Measurements from ENCODE around the gene PNPLA7. TPM values are rescaled to one million over a fixed set of nuclear protein-coding genes. Genes with fewer than 3 reads are reported as not detected.
"Not testable (repeated sequence)": the region's sequence is repeated elsewhere in the genome, so short reads cannot be mapped to it uniquely, and the experiment has no call there.

The PNPLA7 gene
- total RNA-seq, 2 experiments from 2014 or later, result 1.5 to 10.2 TPM

GRCh38 chr9:137513136-137513535, 37.1 kb downstream of the PNPLA7 start:
- CTCF ChIA-PET (ENCODE audit: unreplicated experiment); intact Hi-C loops (cut with micrococcal nuclease; ENCODE audit: unreplicated experiment); H2AFZ ChIP-seq (ENCODE audit: low read length); H3K9me2 ChIP-seq (ENCODE audit: insufficient read depth, low read length); H3K4me2 ChIP-seq (ENCODE audit: low read length); H4K20me1 ChIP-seq (ENCODE audit: insufficient read depth, low read length); H3K9me3 ChIP-seq (ENCODE audit: low read length); H3K4me1 ChIP-seq (ENCODE audit: insufficient read depth, low read length, poor library complexity, severe bottlenecking); H3K36me3 ChIP-seq (ENCODE audit: insufficient read depth, low read length); H3K27ac ChIP-seq (ENCODE audit: low read depth, low read length, poor library complexity, severe bottlenecking); H3K79me2 ChIP-seq (ENCODE audit: insufficient read depth, low read depth, low read length); H3K4me3 ChIP-seq (ENCODE audit: low read depth, low read length, poor library complexity, severe bottlenecking); DNase-seq (ENCODE audit: low spot score); BruUV-seq (replicated peaks): not testable (repeated sequence)
- POLR2A ChIA-PET, result interaction anchor here (0.7 kb wide), 1 partner anchor 167 kb away, joined by 3 read pairs; no protein-coding TSS in a partner anchor

GRCh38 chr9:137511758-137512463, 38.3 kb downstream of the PNPLA7 start:
- Histone ChIP-seq H3K4me1 (ENCODE audit: insufficient read depth, low read length, poor library complexity, severe bottlenecking) (no peaks in the 10 kb centered on the region), H3K9me3 (ENCODE audit: low read length) (no peaks in the 10 kb centered on the region), H3K36me3 (ENCODE audit: insufficient read depth, low read length) (no peaks in the 10 kb centered on the region), H3K79me2 (ENCODE audit: insufficient read depth, low read depth, low read length) (no peaks in the 10 kb centered on the region), H3K27ac (ENCODE audit: low read depth, low read length, poor library complexity, severe bottlenecking) (no peak overlapping the region), H3K4me3 (ENCODE audit: low read depth, low read length, poor library complexity, severe bottlenecking) (no peak overlapping the region), H3K4me2 (ENCODE audit: low read length) (no peak overlapping the region), H4K20me1 (ENCODE audit: insufficient read depth, low read length) (no peaks in the 10 kb centered on the region), H3K9me2 (ENCODE audit: insufficient read depth, low read length) (no peaks in the 10 kb centered on the region), H2AFZ (ENCODE audit: low read length) (no peak overlapping the region)
- TF ChIP-seq CTCF (conservative IDR thresholded peaks at IDR 0.05; ENCODE audit: low read length), result no peak
- no peak for TF ChIP-seq EZH2phosphoT487 (IDR thresholded peaks at IDR 0.05; ENCODE audit: borderline replicate concordance, low read depth, low read length)
- POLR2A ChIA-PET, result no interaction called here
- intact Hi-C loops (cut with micrococcal nuclease; ENCODE audit: unreplicated experiment), result no loop called here
- CTCF ChIA-PET (ENCODE audit: unreplicated experiment), result no interaction called here
- no TSS peak for BruUV-seq (replicated peaks)
- no peak for DNase-seq (ENCODE audit: low spot score)

- H3K4me2 ChIP-seq (ENCODE audit: low read length); H3K27ac ChIP-seq (ENCODE audit: low read depth, low read length, poor library complexity, severe bottlenecking); DNase-seq (ENCODE audit: low spot score); H3K4me3 ChIP-seq (ENCODE audit: low read depth, low read length, poor library complexity, severe bottlenecking); H3K79me2 ChIP-seq (ENCODE audit: insufficient read depth, low read depth, low read length); H3K36me3 ChIP-seq (ENCODE audit: insufficient read depth, low read length); H3K9me3 ChIP-seq (ENCODE audit: low read length); H3K4me1 ChIP-seq (ENCODE audit: insufficient read depth, low read length, poor library complexity, severe bottlenecking); BruUV-seq (replicated peaks); H2AFZ ChIP-seq (ENCODE audit: low read length); intact Hi-C loops (cut with micrococcal nuclease; ENCODE audit: unreplicated experiment); CTCF ChIA-PET (ENCODE audit: unreplicated experiment); POLR2A ChIA-PET; H4K20me1 ChIP-seq (ENCODE audit: insufficient read depth, low read length); H3K9me2 ChIP-seq (ENCODE audit: insufficient read depth, low read length): not testable (repeated sequence)
Measured at GRCh38 chr9:137511126-137511525, 39.1 kb downstream of the PNPLA7 start.

- Histone ChIP-seq H3K4me1 (ENCODE audit: insufficient read depth, low read length, poor library complexity, severe bottlenecking) (no peaks in the 10 kb centered on the region), H3K36me3 (ENCODE audit: insufficient read depth, low read length) (no peaks in the 10 kb centered on the region), H2AFZ (ENCODE audit: low read length) (no peak overlapping the region), H3K4me3 (ENCODE audit: low read depth, low read length, poor library complexity, severe bottlenecking) (no peak overlapping the region), H3K9me3 (ENCODE audit: low read length) (no peaks in the 10 kb centered on the region), H3K4me2 (ENCODE audit: low read length) (no peak overlapping the region), H3K27ac (ENCODE audit: low read depth, low read length, poor library complexity, severe bottlenecking) (no peak overlapping the region), H4K20me1 (ENCODE audit: insufficient read depth, low read length) (no peaks in the 10 kb centered on the region), H3K9me2 (ENCODE audit: insufficient read depth, low read length) (no peaks in the 10 kb centered on the region), H3K79me2 (ENCODE audit: insufficient read depth, low read depth, low read length) (no peaks in the 10 kb centered on the region)
- no peak for DNase-seq (ENCODE audit: low spot score)
- ChIA-PET POLR2A (no interaction called here), CTCF (ENCODE audit: unreplicated experiment) (interaction anchor here (0.8 kb wide), 1 partner anchor 43 kb away, joined by 3 read pairs; the partner anchor contains the start of gene MRPL41)
- intact Hi-C loops (cut with micrococcal nuclease; ENCODE audit: unreplicated experiment), result no loop called here
- TF ChIP-seq CTCF (conservative IDR thresholded peaks at IDR 0.05; ENCODE audit: low read length), result no peak
- no peak for TF ChIP-seq EZH2phosphoT487 (IDR thresholded peaks at IDR 0.05; ENCODE audit: borderline replicate concordance, low read depth, low read length)
- no TSS peak for BruUV-seq (replicated peaks)
Measured at GRCh38 chr9:137509198-137509597, 41.0 kb downstream of the PNPLA7 start.
